ENCODE results near the gene ABCA5. TPM values are rescaled to one million over a fixed set of nuclear protein-coding genes. Genes with fewer than 3 reads are reported as not detected.

The ABCA5 gene
- total RNA-seq, 4 donors from 2014 or later: 36.9 to 63.3 (median 46.5) TPM

DNA sequence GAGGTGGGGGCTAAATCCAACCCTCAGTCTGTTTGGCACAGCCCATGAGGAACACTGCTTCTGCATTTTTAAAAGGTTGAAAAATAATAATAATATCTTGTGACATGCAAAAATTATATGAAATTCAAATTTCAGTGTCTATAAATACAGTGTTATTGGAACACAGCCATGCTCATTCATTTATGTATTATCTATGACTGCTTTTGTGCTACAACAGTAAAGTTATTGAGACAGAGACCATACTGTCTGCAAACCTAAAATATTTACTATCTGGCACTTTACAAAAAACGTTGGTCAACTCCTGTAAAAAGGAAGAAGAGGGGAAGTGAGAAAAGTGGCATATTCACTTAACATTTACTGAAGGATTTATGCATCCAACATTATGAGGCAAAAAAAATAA, 3.1 kb downstream of the ABCA5 start:
- intact Hi-C loops (cut with DNase I; ENCODE audit: low total_unique reads): no loop called here
- DNase-seq (ENCODE audit: low spot score in 2 of 2): no peak
- TF ChIP-seq POLR2A (IDR thresholded peaks at IDR 0.05): no peak
- TF ChIP-seq, protein P1, sequence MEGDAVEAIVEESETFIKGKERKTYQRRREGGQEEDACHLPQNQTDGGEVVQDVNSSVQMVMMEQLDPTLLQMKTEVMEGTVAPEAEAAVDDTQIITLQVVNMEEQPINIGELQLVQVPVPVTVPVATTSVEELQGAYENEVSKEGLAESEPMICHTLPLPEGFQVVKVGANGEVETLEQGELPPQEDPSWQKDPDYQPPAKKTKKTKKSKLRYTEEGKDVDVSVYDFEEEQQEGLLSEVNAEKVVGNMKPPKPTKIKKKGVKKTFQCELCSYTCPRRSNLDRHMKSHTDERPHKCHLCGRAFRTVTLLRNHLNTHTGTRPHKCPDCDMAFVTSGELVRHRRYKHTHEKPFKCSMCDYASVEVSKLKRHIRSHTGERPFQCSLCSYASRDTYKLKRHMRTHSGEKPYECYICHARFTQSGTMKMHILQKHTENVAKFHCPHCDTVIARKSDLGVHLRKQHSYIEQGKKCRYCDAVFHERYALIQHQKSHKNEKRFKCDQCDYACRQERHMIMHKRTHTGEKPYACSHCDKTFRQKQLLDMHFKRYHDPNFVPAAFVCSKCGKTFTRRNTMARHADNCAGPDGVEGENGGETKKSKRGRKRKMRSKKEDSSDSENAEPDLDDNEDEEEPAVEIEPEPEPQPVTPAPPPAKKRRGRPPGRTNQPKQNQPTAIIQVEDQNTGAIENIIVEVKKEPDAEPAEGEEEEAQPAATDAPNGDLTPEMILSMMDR (IDR thresholded peaks at IDR 0.05): no peak
- no peak overlapping the region for H3K4me3 ChIP-seq (ENCODE audit: low read depth, poor library complexity, severe bottlenecking)
- WGBS, 2 donors: 31 to 47% methylated on average over 1 of the region's 1 CpG

DNA sequence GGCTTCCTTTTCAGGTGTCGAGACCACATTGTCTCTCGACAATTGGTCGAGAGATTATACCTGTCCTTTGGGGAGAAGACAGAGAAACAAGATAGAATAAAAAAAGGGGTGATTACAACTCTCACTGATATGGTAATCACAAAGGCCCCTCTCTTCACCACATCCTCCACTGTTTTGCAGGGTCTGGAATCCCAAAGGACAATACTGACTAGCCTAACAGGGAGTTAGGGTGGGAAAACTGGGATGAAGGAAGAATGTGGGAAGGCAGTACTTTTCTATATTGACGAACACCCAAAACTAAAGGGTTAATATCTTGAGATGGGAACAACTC, 6.1 kb downstream of the ABCA5 start:
- DNase-seq (ENCODE audit: low spot score in 2 of 2): no peak
- TF ChIP-seq, protein P1 (IDR thresholded peaks at IDR 0.05): no peak
- no peak for TF ChIP-seq POLR2A (IDR thresholded peaks at IDR 0.05)
- intact Hi-C loops (cut with DNase I; ENCODE audit: low total_unique reads): no loop called here
- 94 to 95% methylated on average over 4 of the region's 4 CpGs for WGBS, 2 donors
- H3K4me3 ChIP-seq (ENCODE audit: low read depth, poor library complexity, severe bottlenecking): no peak overlapping the region

DNA sequence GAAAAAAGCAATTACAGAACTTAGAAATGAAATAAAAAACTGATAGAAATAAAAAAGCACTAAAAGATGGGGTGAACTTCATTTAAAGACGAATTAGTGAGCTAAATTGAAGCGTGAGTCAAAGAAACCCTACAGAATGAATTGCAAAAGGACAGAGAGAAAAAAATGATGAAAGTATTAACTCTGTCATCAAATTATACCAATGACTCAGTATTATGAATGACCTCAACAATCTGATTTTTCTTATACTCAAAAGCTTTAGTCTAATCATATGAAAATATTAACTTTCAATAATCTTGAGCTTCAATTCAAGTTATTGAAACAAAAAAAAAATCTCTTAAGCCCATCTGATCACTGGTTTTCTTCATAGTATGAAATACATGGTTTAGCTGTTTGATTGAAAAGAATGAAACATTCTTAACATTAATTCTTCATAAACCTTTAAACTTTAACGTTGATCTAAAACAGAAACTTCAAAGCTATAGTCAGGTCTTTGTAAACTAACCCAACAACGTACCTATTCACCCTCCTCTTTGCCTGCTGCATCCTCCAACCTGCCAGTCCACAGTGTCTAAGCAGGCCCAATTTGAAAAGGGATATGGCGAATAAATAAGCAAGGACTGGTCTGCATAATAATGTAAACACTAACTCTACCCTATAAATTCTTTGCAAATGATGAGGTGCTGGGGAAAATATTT, 6.6 kb downstream of the ABCA5 start:
- intact Hi-C loops (cut with DNase I; ENCODE audit: low total_unique reads): no loop called here
- 53 to 63% methylated on average over 5 of the region's 5 CpGs for WGBS, 2 donors
- no peak overlapping the region for H3K4me3 ChIP-seq (ENCODE audit: low read depth, poor library complexity, severe bottlenecking)
- no peak for TF ChIP-seq POLR2A (IDR thresholded peaks at IDR 0.05)
- DNase-seq (ENCODE audit: low spot score in 2 of 2): no peak

DNA sequence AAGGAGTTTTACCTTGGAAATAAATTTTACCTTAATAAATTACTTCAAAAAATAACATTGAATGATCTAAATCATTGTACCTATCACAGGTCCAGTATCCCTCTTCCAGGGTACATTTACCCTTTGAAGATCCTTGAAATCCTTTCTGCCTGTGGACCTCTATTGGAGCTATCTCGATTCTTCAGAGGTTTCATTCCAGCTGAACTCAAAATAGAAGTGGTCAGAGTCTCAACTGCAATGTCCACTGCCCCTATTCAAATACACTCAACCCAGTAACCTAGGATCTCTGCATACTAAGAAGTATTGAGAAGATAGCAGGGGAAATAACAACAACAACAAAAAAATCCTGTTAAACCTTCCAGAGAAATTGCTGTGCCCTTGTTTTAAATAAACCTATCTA, 9.3 kb downstream of the ABCA5 start:
- intact Hi-C loops (cut with DNase I; ENCODE audit: low total_unique reads): no loop called here

DNA sequence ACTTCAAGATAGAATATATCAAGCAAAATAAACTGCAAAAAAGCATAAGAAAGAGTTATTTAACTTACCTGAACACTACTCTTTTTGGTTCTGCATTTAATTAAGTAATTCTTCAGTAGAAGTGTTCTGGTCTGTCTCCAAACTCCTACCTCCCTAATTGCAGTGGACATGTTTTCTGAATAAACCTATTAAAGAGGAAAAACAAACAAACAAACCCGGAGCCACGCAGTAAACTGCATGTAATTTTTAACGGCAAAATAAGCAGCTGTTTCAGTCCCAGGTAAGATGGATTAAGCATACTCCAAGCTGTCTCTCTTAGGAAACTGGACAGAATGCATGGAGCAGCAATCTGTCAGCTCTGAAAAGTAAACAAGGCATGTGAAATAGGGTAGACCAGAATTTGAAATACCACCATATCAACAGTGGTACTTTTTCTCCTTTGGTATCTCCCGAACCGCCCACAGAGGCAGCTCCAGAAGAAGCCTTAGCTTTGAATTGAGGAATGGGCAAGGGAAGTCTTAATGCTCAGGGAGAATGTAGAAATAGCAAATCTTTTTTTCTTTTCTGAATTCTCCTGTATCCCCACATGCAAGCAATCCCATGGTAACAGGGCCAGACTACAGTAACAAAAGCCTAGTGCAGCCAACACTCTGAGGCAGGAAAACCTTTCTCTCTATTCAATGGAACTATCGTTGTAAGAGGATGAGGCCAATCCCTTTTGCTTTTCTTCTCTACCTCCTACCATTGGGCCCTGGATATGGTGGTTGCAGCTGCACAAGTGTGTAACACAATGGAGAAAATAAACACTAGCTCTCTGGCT, 12.5 kb downstream of the ABCA5 start:
- no peak overlapping the region for H3K4me3 ChIP-seq (ENCODE audit: low read depth, poor library complexity, severe bottlenecking)
- DNase-seq (ENCODE audit: low spot score in 2 of 2): no peak
- 67% methylated on average over 6 of the region's 6 CpGs for WGBS, 2 donors
- TF ChIP-seq POLR2A (IDR thresholded peaks at IDR 0.05): no peak
- TF ChIP-seq, protein P1 (IDR thresholded peaks at IDR 0.05): no peak
- intact Hi-C loops (cut with DNase I; ENCODE audit: low total_unique reads): no loop called here

More for the DNA sequence above, 9.3 kb downstream of the ABCA5 start:
- TF ChIP-seq, protein P1 (IDR thresholded peaks at IDR 0.05): no peak
- no peak for TF ChIP-seq POLR2A (IDR thresholded peaks at IDR 0.05)
- no peak for DNase-seq (ENCODE audit: low spot score in 2 of 2)
- 94 to 96% methylated on average over 1 of the region's 1 CpG for WGBS, 2 donors
- H3K4me3 ChIP-seq (ENCODE audit: low read depth, poor library complexity, severe bottlenecking): no peak overlapping the region

DNA sequence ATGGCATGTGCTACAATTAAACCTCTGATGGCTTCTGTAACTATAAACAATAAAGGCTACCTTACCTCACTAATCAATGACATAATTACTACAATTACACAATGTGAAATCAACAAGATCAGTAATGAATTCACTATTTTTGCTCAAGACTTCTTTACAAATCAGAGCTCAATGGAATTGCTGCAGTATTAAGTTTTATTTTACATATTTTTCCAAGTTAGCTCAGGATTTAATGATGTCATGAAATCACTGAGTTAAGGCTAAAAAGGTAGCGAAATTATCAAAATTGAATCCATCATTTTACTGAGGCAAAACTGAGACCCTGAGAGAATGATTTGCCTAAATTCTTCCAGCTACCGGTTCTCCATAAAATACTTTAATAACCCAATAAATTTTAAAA, 21.8 kb downstream of the ABCA5 start:
- TF ChIP-seq, protein P1 (IDR thresholded peaks at IDR 0.05): no peak
- TF ChIP-seq POLR2A (IDR thresholded peaks at IDR 0.05): no peak
- 97 to 100% methylated on average over 2 of the region's 2 CpGs for WGBS, 2 donors
- DNase-seq (ENCODE audit: low spot score in 2 of 2): no peak
- no peak overlapping the region for H3K4me3 ChIP-seq (ENCODE audit: low read depth, poor library complexity, severe bottlenecking)
- intact Hi-C loops (cut with DNase I; ENCODE audit: low total_unique reads): no loop called here
